SHP77 treated with DMSO at 0.1 percent for 48 hours (cell line): ENCODE measurements around the gene FETUB.
"Not testable (repeated sequence)": the region's sequence is repeated elsewhere in the genome, so short reads cannot be mapped to it uniquely, and the experiment has no call there.

Experiments
- DNase-seq: peaks from one replicate; lab custom pipeline; 2025; lab: John Stamatoyannopoulos, UW

FETUB gene

DNA sequence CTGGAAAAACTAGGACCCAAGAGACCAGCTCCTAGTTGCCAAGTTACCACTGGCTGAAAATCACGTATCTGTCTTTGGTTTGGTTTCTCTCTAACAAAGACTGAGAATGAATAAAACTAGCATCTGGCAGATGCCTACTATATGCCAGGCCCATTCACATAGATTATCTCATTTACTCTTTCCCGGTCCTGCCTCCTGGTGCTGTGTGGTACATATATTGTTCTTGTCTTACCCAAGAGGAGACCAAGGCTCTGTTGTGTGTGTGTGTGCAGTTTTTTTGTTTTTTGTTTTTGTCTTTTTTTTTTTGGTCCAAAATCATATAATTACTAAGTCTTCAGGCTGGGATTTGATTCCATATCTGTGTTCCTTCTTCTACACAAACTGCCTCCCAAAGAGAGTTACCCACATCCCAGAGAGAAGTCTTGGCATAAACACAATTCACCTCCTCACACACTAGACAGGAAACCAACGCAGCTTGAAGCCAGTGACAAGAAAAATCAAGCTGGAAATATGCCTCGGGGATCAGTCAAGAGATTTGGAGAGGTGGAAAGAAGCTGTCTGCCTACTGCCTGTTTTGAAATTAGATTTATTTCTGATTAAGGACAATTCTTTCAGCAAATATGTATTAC lies 26.4 kb upstream of the FETUB start:
- DNase-seq: no peak

DNA sequence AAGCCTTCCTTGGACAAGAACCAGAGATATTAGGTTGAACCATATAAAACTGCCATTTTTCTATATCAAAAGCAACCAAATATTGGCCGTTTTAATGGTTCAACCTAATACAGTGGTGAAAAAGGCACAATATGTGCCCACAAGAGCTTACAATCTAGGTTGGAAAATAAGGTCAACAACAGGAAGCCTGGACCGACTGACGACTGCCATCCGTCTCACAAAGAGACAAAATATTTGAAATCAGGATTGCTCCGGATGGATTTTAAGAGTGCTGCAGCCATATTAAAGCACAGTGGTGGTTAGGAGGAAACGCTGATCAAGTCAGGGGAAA lies 26.0 kb upstream of the FETUB start:
- DNase-seq: no peak

DNA sequence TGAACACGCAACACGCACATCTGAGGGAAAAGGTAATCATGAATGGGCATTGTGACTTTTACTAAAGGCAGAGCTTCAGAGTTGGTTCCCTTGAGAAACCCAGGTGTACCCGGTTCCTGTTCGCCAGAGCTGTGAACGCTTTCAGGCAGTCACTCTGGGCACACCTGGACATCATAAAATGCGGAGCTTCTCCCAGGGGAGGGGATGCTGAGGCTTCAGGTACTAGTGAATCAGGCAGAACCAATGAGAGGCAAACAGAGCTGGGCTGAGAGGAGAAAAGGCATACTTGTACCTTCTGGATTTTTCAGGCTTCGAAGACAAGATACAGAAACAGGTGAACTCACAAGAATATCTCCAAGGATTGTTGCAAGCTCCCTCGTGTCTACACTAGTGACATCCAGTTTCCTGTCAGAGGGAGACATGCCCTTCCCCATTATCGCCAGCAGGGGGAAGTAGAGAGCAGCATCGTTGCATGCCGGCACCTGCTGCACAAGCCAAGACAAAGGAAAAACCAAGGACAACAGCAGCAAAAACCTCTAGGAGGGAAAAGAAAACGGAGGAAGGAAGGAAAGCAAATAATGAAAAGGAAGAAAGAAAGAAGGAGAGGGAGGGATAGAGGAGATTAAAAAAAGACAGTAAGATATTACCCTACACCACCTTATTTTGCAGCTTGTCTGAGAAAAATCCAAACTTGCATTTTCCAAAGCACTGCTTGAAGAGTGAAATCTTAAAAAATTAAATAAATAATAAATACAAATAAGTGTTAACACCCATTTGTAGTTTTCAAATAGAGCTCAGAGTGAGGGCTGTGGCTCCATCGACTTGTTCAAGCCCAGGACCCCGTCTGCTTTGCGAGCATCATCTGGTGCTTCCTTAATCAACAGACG lies 25.4 kb upstream of the FETUB start:
- peak; percentile 8 for DNase-seq

DNA sequence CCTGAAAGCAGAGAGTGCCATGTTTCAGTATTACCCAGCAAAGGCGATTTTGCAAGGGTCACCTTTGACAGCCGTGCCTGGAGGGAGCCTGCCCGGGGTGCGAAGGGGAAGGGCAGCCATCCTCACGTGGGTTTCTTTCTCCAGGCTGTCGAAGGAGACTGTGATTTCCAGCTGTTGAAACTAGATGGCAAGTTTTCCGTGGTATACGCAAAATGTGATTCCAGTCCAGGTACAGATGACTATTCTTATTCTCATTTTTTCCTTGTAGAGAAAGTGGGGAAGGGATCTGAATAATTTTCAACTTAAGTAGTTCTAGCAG lies 23.9 kb upstream of the FETUB start:
- DNase-seq: no peak

- peak; percentile 58 for DNase-seq
Observed at GRCh38 chr3:186617036-186617946, 22.9 kb upstream of the FETUB start.

DNA sequence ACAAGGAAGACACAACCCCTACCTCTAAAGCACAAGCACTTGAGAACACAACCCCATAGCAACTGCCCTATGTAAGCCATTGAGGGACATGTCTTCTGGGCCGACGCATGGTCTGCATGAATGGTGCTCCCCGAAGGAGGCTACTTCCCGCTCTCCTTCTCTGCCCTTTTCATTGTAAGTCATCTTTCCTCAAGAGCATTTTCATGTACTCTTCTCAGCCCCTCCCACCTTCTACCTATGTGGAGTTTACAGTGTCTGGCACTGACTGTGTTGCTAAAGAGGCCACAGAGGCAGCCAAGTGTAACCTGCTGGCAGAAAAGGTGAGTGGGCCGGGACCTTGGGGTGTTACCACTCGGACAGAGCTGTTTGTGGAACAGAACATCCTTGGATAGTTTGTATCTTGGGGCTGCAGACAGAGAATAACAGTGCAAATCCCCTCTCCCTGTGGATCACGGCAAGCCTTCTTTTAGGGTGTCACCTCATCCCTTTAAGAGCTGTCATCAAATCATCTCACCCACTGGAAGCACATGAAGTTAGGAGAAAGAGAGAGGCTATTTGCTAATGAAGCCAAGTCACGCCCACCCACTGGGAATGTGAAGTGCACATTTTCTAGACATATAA lies 21.8 kb upstream of the FETUB start:
- DNase-seq: no peak

DNA sequence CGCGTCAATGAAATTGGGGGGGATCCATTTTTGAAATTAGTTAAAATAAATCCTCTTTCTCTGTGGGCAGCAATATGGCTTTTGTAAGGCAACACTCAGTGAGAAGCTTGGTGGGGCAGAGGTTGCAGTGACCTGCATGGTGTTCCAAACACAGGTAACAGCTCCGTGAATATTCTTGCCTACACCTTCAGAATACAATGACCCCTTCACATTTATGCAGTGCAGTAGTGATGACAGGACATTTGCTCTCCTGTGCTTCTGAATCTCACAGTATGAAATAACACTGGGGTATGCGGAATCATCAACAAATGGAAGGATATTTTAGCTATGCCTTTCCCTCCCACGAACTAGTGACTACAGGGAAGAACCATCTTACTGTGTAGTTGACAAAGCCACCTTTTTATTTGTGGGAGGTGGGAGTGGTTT lies 20.4 kb upstream of the FETUB start:
- DNase-seq: no peak

DNA sequence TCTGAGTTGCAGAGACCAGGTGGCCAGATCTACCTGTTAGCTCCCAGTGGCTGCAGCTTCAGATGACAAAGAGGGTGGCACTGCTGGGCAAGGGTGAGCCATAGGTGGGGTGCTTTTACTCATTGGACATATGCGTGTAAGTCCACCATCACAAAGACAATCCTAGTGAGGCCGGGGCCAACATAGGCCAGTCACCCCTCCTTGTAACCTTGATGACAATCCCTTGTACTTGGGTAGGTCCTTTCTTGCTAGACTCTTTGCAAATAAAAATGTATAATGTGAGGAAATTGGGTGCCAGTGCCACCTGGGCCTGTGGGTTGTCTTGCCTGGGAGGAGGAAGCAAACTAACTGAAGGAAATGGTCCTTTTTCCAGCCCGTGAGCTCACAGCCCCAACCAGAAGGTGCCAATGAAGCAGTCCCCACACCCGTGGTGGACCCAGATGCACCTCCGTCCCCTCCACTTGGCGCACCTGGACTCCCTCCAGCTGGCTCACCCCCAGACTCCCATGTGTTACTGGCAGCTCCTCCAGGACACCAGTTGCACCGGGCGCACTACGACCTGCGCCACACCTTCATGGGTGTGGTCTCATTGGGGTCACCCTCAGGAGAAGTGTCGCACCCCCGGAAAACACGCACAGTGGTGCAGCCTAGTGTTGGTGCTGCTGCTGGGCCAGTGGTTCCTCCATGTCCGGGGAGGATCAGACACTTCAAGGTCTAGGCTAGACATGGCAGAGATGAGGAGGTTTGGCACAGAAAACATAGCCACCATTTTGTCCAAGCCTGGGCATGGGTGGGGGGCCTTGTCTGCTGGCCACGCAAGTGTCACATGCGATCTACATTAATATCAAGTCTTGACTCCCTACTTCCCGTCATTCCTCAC lies 19.7 kb upstream of the FETUB start:
- no peak for DNase-seq

GRCh38 chr3:186621894-186622650 lies 18.1 kb upstream of the FETUB start:
- DNase-seq: no peak

DNA sequence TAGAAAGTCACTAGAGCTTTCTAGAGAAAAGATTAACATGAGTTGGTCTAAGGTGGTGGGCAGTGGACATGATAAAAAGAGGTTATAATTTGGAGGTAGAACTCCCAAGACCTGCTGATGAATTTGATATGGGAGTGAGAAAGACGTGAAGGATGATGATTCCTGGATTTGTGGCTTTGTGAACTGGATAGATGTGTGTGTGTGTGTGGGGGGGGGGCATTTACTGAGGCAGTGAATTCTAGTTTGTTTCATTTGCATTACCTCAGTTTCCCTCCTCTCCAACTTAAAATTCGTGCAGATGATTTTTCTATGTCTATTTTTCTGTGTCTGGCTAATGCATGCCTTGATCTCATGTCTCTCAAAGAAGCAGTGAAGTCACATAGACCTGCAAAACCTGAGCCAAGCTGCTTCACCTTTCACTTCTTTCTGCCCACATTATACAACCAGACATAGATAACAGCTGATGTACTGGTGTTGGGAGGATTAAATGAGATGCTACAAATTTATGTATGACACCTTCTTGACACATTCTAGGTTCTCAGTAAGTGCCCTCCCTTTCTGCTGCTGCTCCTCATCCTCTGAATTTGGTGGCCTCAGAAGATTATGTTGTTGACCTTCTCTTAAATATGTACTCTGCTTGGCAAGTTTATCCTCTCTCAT lies 17.4 kb upstream of the FETUB start:
- no peak for DNase-seq

GRCh38 chr3:186624598-186624997 lies 15.6 kb upstream of the FETUB start:
- DNase-seq: no peak

- no peak for DNase-seq
Observed at GRCh38 chr3:186625600-186626042, 14.6 kb upstream of the FETUB start.

- no peak for DNase-seq
Observed at GRCh38 chr3:186626254-186626847, 13.8 kb upstream of the FETUB start.

GRCh38 chr3:186627852-186628414 lies 12.3 kb upstream of the FETUB start:
- no peak for DNase-seq

GRCh38 chr3:186628756-186629155 lies 11.4 kb upstream of the FETUB start:
- no peak for DNase-seq

GRCh38 chr3:186630950-186631641 lies 9.1 kb upstream of the FETUB start:
- no peak for DNase-seq

- no peak for DNase-seq
Observed at GRCh38 chr3:186633481-186633880, 6.7 kb upstream of the FETUB start.

DNA sequence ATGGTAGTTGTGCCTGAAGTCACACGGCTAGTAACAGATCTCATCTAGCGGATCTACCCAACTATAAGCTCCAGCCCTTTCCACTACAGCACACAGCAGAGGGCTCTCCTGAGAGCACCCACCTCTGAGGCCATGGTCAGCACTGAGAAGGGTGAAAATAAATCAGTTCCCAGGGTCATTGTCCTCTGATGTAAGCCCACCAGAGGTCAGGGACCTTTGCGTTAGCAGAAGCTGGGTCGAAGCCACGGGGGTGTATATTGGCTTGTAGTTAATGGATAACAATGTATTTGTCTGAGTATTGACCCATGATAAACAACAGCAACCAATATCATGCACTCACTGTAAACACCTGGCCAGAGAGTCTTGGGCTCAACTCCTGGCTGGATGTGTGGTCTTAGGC lies 6.0 kb upstream of the FETUB start:
- not testable (repeated sequence) for DNase-seq

DNA sequence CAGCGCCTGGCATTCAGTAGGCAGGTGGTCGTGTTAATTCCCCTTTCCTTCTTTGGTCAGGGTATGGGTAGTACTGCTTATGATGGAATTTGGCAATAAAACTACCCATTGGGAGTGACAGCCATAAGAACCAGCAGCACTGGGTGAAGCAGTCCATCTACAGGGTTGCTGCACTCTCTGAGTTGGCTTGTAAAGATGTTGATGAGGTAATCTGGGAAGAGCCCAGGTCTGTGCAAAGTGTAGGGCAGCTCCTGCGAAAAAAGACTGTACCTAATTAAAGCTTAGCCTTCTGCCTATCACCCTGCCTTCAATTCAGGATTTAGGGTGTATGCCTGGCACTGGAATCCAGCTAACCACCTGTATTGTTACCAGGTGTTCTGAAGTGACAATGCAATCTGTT lies 4.7 kb upstream of the FETUB start:
- no peak for DNase-seq
